Measurements from ENCODE around the gene PAM16. TPM values are rescaled to one million over a fixed set of nuclear protein-coding genes. Genes with fewer than 3 reads are reported as not detected.
"Not testable (repeated sequence)": the region's sequence is repeated elsewhere in the genome, so short reads cannot be mapped to it uniquely, and the experiment has no call there.

The PAM16 gene
- total RNA-seq, 6 donors from 2014 or later: 45.5 to 71.8 (median 62.6) TPM

DNA sequence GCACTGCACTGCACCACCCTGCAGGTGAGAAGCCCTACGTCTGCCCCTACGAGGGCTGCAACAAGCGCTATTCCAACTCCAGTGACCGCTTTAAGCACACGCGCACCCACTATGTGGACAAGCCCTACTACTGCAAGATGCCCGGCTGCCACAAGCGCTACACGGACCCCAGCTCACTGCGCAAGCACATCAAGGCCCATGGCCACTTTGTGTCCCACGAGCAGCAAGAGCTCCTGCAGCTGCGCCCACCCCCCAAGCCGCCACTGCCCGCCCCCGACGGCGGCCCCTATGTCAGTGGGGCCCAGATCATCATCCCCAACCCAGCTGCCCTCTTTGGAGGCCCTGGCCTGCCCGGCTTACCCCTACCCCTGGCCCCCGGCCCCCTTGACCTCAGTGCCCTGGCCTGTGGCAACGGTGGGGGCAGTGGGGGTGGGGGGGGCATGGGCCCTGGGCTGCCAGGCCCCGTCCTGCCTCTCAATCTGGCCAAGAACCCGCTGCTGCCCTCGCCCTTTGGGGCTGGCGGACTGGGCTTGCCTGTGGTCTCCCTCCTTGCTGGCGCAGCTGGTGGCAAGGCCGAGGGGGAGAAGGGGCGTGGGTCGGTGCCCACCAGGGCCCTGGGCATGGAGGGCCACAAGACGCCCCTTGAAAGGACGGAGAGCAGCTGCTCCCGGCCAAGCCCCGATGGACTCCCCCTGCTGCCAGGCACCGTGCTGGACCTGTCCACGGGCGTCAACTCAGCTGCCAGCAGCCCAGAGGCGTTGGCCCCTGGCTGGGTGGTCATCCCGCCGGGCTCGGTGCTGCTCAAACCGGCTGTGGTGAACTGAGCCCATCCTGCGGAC, 14.2 kb downstream of the PAM16 start:
- Histone ChIP-seq H3K36me3 (peaks cover 2 to 84% (median 60%) of the 10 kb centered on the region in 4 donors), H3K9me3 (no peaks in the 10 kb centered on the region), H3K27me3 (no peaks in the 10 kb centered on the region), H3K27ac (peak overlapping the region in 2 of 4 donors; percentile 75 to 88), H3K4me1 (peaks cover 25 to 41% (median 36%) of the 10 kb centered on the region in 4 donors), H3K4me3 (no peak overlapping the region)
- no peak for ATAC-seq (ENCODE audit: low FRiP score in 2 of 2)
- 91 to 92% methylated on average over 7 to 33 of the region's 41 CpGs for WGBS, 2 donors
- no peak for TF ChIP-seq EP300 (IDR thresholded peaks at IDR 0.05)
- TF ChIP-seq, protein P1, sequence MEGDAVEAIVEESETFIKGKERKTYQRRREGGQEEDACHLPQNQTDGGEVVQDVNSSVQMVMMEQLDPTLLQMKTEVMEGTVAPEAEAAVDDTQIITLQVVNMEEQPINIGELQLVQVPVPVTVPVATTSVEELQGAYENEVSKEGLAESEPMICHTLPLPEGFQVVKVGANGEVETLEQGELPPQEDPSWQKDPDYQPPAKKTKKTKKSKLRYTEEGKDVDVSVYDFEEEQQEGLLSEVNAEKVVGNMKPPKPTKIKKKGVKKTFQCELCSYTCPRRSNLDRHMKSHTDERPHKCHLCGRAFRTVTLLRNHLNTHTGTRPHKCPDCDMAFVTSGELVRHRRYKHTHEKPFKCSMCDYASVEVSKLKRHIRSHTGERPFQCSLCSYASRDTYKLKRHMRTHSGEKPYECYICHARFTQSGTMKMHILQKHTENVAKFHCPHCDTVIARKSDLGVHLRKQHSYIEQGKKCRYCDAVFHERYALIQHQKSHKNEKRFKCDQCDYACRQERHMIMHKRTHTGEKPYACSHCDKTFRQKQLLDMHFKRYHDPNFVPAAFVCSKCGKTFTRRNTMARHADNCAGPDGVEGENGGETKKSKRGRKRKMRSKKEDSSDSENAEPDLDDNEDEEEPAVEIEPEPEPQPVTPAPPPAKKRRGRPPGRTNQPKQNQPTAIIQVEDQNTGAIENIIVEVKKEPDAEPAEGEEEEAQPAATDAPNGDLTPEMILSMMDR (IDR thresholded peaks at IDR 0.05): no peak
- no peak for TF ChIP-seq POLR2AphosphoS5 (IDR thresholded peaks at IDR 0.05)
- no peak for TF ChIP-seq POLR2A (IDR thresholded peaks at IDR 0.05)
- peak in 1 of 2 donors; percentile 80 for DNase-seq

DNA sequence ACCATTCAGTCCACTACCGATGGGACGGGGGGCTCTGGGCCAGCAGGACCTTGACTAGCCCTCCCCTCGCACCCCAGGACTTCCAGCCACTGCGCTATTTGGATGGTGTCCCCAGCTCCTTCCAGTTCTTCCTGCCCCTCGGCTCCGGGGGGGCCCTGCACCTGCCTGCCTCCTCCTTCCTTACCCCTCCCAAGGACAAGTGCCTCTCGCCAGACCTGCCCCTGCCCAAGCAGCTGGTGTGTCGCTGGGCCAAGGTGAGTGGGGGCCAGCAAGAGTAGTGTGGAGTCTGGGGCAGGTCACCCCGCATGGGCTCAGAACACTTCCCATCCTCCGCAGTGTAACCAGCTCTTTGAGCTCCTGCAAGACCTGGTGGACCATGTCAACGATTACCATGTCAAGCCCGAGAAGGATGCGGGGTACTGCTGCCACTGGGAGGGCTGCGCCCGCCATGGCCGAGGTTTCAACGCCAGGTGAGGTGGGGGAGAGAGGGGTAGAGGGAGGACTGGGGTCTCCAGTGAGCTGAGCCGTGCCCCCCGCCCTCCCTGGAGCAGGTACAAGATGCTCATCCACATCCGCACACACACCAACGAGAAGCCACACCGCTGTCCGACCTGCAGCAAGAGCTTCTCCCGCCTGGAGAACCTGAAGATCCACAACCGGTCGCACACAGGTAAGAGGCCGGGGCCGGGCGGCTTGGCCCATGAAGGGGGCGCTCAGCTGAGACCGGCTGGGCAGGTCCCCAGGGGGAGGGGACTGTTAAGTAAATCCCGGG, 16.2 kb downstream of the PAM16 start:
- H3K36me3 ChIP-seq: peaks cover 0 to 71% (median 50%) of the 10 kb centered on the region in 4 donors
- 86 to 88% methylated on average over 22 to 31 of the region's 32 CpGs for whole genome bisulfite sequencing, 2 donors
- no peaks in the 10 kb centered on the region for H3K9me3 ChIP-seq
- H3K27me3 ChIP-seq: no peaks in the 10 kb centered on the region
- no peak overlapping the region for H3K4me3 ChIP-seq
- H3K4me1 ChIP-seq: peaks cover 23 to 35% (median 30%) of the 10 kb centered on the region in 4 donors
- peak overlapping the region in 1 of 4 donors; percentile 26 for H3K27ac ChIP-seq
- DNase-seq: peak in 1 of 2 donors; percentile 70
- ATAC-seq (ENCODE audit: low FRiP score in 2 of 2): no peak
- TF ChIP-seq POLR2AphosphoS5 (IDR thresholded peaks at IDR 0.05) (no peak), POLR2A (IDR thresholded peaks at IDR 0.05) (no peak), EP300 (IDR thresholded peaks at IDR 0.05) (no peak)
- TF ChIP-seq, protein P1 (IDR thresholded peaks at IDR 0.05): no peak

DNA sequence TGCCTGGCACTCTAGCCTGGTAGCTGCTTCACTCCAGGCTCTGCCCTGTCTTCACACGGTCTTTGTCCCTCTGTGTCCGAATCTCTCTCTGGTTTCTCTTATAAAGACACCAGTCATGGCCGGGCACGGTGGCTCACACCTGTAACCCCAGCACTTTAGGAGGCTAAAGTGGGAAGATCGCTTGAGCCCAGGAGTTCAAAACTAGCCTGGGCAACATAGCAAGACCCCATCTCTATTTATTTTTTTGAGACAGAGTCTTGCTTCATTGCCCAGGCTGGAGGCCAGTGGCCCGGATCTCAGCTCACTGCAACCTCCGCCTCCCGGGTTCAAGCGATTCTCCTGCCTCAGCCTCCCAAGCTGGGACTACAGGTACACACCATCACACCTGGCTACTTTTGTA, 17.4 kb downstream of the PAM16 start:
- Histone ChIP-seq H3K36me3 (peaks cover 0 to 64% (median 45%) of the 10 kb centered on the region in 4 donors), H3K4me1 (peaks cover 23 to 36% (median 31%) of the 10 kb centered on the region in 4 donors), H3K27ac (peak overlapping the region in 1 of 4 donors; percentile 6)
- not testable (repeated sequence) for ATAC-seq (ENCODE audit: low FRiP score in 2 of 2); H3K27me3 ChIP-seq; H3K4me3 ChIP-seq; H3K9me3 ChIP-seq; DNase-seq
- 92 to 93% methylated on average over 9 of the region's 9 CpGs for WGBS, 2 donors

DNA sequence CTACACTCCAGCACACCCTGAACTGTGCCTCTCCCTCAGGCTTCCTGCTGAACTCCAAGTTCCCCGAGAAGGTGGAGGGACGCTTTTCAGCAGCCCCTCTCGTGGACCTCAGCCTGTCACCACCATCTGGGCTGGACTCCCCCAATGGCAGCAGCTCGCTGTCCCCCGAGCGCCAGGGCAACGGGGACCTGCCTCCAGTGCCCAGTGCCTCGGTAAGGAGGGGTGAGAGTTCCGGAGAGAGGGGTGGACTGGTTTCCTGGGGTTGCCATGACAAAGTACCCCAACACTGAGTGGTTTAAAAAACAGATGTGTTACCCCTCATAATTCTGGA, 17.8 kb downstream of the PAM16 start:
- Histone ChIP-seq H3K9me3 (no peaks in the 10 kb centered on the region), H3K36me3 (peaks cover 0 to 59% (median 44%) of the 10 kb centered on the region in 4 donors), H3K4me1 (peaks cover 25 to 36% (median 31%) of the 10 kb centered on the region in 4 donors), H3K4me3 (no peak overlapping the region), H3K27ac (peak overlapping the region in 1 of 4 donors; percentile 6), H3K27me3 (no peaks in the 10 kb centered on the region)
- DNase-seq (no peak), ATAC-seq (ENCODE audit: low FRiP score in 2 of 2) (no peak)
- 67 to 84% methylated on average over 8 to 9 of the region's 9 CpGs for WGBS, 2 donors
- TF ChIP-seq, protein P1 (IDR thresholded peaks at IDR 0.05): no peak
- no peak for TF ChIP-seq EP300 (IDR thresholded peaks at IDR 0.05)
- no peak for TF ChIP-seq POLR2A (IDR thresholded peaks at IDR 0.05)
- TF ChIP-seq POLR2AphosphoS5 (IDR thresholded peaks at IDR 0.05): no peak

DNA sequence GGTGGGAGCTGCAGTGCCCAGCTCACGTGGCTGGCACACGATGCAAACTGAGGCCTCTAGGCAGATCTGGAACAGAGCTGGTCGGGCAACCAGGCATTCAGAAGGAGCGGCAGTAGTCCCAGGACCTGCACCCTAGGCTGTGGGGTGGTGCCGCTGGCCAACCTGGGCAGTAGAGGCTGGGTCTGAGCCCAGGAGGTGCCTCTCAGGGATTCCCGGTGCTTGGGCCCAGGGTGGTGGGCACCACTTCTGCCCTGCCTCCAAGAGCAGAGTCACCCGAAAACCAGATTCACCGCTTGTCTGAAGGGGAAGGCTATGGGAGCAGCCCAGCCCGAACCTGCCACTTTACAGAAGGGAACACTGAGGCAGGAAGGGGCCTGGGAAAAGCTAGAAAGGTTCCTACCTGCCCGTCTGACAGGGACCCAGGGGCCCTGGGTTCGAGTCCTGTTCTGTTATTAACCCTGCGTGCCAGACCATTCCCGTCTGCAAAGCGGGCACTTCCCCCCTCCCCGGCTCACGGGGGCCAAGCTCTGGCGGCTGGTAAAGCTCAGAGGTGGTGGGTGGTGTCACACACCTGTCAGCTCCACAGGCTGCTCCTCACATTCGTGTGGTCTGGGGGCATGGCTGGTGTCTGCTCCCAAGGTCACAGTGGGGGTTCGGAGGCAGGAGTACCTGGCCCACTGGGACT, 18.4 kb downstream of the PAM16 start:
- Histone ChIP-seq H3K4me3 (no peak overlapping the region), H3K27me3 (no peaks in the 10 kb centered on the region), H3K27ac (peak overlapping the region in 1 of 4 donors; percentile 6), H3K9me3 (no peaks in the 10 kb centered on the region), H3K36me3 (peaks cover 0 to 54% (median 40%) of the 10 kb centered on the region in 4 donors), H3K4me1 (peaks cover 30 to 41% (median 31%) of the 10 kb centered on the region in 4 donors)
- DNase-seq (no peak), ATAC-seq (ENCODE audit: low FRiP score in 2 of 2) (no peak)
- WGBS, 2 donors: 86 to 89% methylated on average over 14 to 17 of the region's 19 CpGs
- TF ChIP-seq, protein P1 (IDR thresholded peaks at IDR 0.05): no peak
- no peak for TF ChIP-seq EP300 (IDR thresholded peaks at IDR 0.05)
